Activated T-helper 2 cell treated with anti-CD3 and anti-CD28 coated beads, Interferon-gamma antibody, Interleukin-2, Interleukin-4, amounts not matched to agents 10 μg/mL and 5 μg/mL and 100 μg/mL, durations not matched to agents 14 hours and 24 hours and 36 hours (primary cell): ENCODE measurements around the gene PDGFC. TPM values are rescaled to one million over a fixed set of nuclear protein-coding genes. Genes with fewer than 3 reads are reported as not detected.

ENCODE experiments used
- DNase-seq: peaks from one replicate; pipeline ENCODE4 v3.0.0; 2021; ENCODE audit warnings: low spot score
- H3K27ac Mint-ChIP-seq: one replicate; pipeline ENCODE4 v1.8.0; 2021; ENCODE audit warnings: mixed read lengths
- H3K27me3 Mint-ChIP-seq: one replicate; pipeline ENCODE4 v1.8.0; 2021; ENCODE audit warnings: low read depth, mixed read lengths
- H3K36me3 Mint-ChIP-seq: one replicate; pipeline ENCODE4 v1.8.0; 2021; ENCODE audit warnings: low read depth, mixed read lengths
- H3K4me1 Mint-ChIP-seq: one replicate; pipeline ENCODE4 v1.8.0; 2021; ENCODE audit warnings: low read depth, mixed read lengths
- H3K4me3 Mint-ChIP-seq: one replicate; pipeline ENCODE4 v1.8.0; 2021; ENCODE audit warnings: low read depth, mild to moderate bottlenecking, moderate library complexity, mixed read lengths
- H3K9me3 Mint-ChIP-seq: one replicate; pipeline ENCODE4 v1.8.0; 2021; ENCODE audit warnings: mixed read lengths
- intact Hi-C: fragments of 100-400 bp; cut with micrococcal nuclease; formaldehyde crosslinking; loops from one replicate; pipeline ENCODE4 v1.15.1; 2023
- total RNA-seq: library from RNA; stranded (reverse); gene quantifications from 2 replicates; pipeline ENCODE4 v1.2.3, GENCODE V29; 2022

The PDGFC gene
- total RNA-seq, 1 donor from 2014 or later, result not detected

DNA sequence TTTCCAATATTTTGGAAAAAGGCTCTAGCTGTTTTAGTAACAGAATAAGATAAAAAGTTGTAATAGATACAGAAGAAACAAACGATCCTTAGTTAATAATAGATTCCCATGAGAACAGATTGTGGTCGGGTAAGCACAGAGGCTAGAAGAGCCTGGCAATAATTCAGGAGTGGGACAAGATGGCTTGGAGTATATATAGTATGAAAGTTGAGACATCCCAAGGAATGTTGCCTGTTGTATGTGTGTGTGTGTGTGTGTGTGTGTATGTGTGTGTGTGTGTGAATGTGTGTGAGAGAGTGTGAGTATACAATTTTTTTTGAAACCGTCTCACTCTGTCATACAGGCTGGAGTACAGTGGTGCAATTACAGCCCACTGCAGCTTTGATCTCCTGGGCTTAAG lies 150.7 kb downstream of the PDGFC start:
- Mint-ChIP-seq H3K27me3 (no peaks in the 10 kb centered on the region), H3K4me3 (no peak overlapping the region), H3K27ac (no peak overlapping the region), H3K9me3 (peaks cover 3% of the 10 kb centered on the region), H3K36me3 (no peaks in the 10 kb centered on the region), H3K4me1 (no peaks in the 10 kb centered on the region)
- no peak for DNase-seq
- intact Hi-C loops, result no loop called here

DNA sequence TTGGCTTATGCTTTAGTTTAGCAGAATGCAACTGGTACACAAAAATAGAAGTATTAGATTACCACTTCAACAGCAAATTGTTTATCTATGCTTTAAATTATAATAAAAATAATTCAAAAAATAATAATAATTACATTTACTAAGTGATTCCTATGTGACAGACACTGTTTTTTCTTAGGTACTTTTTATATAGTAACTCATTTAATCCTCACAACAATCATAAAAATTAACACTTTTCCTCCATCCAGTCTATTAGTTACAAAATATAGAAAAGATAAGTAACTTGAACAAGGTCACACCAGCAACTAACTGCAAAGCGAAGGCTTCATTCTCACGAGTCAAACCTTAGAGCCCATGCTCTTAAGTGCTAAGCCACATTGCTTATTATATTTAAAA lies 155.2 kb downstream of the PDGFC start:
- H3K27me3 Mint-ChIP-seq, result no peaks in the 10 kb centered on the region
- no peak overlapping the region for H3K4me3 Mint-ChIP-seq
- peaks cover 3% of the 10 kb centered on the region for H3K9me3 Mint-ChIP-seq
- H3K27ac Mint-ChIP-seq, result no peak overlapping the region
- intact Hi-C loops, result no loop called here
- no peak for DNase-seq
- no peaks in the 10 kb centered on the region for H3K4me1 Mint-ChIP-seq
- H3K36me3 Mint-ChIP-seq, result no peaks in the 10 kb centered on the region

DNA sequence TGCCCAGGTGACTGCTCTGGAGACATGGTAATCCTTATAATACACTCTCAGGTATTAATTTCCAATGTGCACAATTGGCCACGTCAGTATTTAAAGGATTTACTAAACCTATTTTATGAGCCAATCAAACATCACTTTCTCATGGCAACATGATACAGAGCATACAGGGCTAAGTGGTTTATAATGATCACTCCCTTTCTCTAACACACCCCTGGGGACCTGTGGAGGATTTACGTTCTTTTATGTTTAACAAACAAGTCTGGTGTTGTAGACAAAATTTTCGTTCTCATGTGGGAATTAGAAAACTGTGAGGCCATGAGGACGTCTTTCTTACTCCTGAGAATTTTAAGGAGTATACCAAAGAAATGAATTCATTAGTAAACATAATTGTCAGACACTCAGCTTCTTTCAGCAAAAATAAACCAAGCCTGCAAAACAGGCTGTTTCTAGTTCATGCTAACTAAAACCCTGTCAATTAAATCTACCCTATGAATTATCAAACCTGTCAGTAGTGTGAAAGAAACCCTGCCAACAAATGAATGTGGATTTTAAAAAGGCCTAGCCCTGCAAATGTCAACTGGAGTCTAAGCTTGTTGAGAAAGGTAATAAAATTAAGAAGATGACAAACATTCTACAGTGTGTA lies 155.8 kb downstream of the PDGFC start:
- H3K36me3 Mint-ChIP-seq, result no peaks in the 10 kb centered on the region
- DNase-seq, result no peak
- H3K27ac Mint-ChIP-seq, result no peak overlapping the region
- no peaks in the 10 kb centered on the region for H3K27me3 Mint-ChIP-seq
- H3K4me1 Mint-ChIP-seq, result no peaks in the 10 kb centered on the region
- H3K9me3 Mint-ChIP-seq, result peaks cover under 1% of the 10 kb centered on the region
- intact Hi-C loops, result no loop called here
- H3K4me3 Mint-ChIP-seq, result no peak overlapping the region

DNA sequence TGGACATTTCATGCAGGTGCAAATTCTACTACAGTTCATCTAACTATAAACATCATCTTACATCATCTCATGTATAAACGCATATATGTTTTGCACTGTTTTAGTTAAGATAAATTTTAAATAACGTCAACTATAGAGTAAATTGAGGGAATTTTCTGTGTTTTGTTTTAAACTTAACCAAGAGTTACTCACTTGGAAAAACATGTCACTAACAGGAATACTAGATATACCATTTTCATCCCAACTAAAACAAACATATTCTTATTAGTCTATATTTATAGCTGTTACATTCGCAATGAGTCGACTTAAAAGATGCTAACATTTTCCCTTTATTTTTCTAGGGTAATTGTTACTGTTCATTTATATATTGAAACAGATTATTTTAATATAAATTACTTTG lies 159.6 kb downstream of the PDGFC start:
- H3K4me1 Mint-ChIP-seq, result no peaks in the 10 kb centered on the region
- DNase-seq, result no peak
- H3K4me3 Mint-ChIP-seq, result no peak overlapping the region
- H3K27me3 Mint-ChIP-seq, result no peaks in the 10 kb centered on the region
- no peaks in the 10 kb centered on the region for H3K36me3 Mint-ChIP-seq
- no peak overlapping the region for H3K27ac Mint-ChIP-seq
- no peaks in the 10 kb centered on the region for H3K9me3 Mint-ChIP-seq
- intact Hi-C loops, result no loop called here

DNA sequence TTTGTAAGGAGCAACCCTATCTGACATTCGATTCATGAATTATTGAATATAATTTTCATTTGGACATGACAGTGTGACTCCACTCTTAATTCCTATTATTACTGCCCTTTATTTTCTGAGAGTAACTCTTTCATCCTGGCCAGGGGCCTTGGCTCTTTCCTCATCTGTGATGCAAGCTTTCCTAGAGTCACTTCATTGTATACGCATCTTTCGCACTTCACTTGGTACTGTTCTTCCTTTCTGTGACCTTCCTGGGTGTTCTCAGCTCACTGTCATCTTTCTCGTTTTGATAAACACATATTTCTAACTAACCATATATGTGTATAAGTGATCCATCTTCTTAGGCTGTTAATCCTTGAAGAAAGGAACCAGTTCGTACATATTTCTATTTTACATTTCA lies 160.3 kb downstream of the PDGFC start:
- DNase-seq, result no peak
- no peaks in the 10 kb centered on the region for H3K4me1 Mint-ChIP-seq
- H3K36me3 Mint-ChIP-seq, result no peaks in the 10 kb centered on the region
- no peaks in the 10 kb centered on the region for H3K9me3 Mint-ChIP-seq
- intact Hi-C loops, result no loop called here
- H3K4me3 Mint-ChIP-seq, result no peak overlapping the region
- H3K27me3 Mint-ChIP-seq, result no peaks in the 10 kb centered on the region
- no peak overlapping the region for H3K27ac Mint-ChIP-seq

DNA sequence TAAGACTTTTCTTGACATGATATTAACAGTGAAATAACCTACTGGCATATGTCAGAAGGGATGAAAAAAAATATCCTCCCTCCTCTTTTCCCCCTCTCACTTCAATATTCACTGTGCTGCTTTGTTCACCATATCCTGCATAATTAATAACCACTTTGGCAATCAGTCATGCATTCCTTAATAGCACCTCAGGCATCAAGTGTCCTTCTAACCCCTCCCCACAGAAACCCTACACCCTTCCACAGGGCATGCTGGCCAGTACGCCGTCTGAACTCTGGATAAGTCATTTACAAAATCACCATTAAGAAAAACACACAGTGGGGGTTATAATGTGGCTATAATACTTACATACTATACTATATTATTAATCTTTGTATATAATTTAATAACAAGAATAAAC lies 165.9 kb downstream of the PDGFC start:
- intact Hi-C loops, result no loop called here
- H3K4me1 Mint-ChIP-seq, result no peaks in the 10 kb centered on the region
- H3K36me3 Mint-ChIP-seq, result no peaks in the 10 kb centered on the region
- H3K27ac Mint-ChIP-seq, result no peak overlapping the region
- no peak overlapping the region for H3K4me3 Mint-ChIP-seq
- no peaks in the 10 kb centered on the region for H3K9me3 Mint-ChIP-seq
- H3K27me3 Mint-ChIP-seq, result no peaks in the 10 kb centered on the region
- DNase-seq, result no peak

DNA sequence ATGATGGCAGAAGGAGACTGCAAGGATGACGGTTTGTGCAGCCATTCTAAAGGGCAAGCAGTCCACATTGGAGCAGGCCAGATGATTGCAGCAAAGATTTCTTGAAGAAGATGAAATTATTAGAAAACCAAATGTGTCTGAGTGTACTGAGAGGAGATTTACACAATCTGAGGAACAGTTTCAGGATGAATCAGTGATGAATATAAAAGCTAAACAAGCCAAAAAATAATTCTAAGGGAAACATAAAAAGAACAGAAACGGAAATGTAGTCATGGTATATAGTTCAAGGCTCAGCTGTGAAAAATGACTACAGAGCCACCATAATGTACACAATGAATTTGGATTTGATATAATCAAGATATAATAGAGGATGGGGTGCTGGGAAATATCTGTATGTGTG lies 168.5 kb downstream of the PDGFC start:
- Mint-ChIP-seq H3K4me1 (no peaks in the 10 kb centered on the region), H3K9me3 (no peaks in the 10 kb centered on the region), H3K4me3 (no peak overlapping the region), H3K27ac (no peak overlapping the region), H3K27me3 (no peaks in the 10 kb centered on the region), H3K36me3 (no peaks in the 10 kb centered on the region)
- intact Hi-C loops, result no loop called here
- no peak for DNase-seq

DNA sequence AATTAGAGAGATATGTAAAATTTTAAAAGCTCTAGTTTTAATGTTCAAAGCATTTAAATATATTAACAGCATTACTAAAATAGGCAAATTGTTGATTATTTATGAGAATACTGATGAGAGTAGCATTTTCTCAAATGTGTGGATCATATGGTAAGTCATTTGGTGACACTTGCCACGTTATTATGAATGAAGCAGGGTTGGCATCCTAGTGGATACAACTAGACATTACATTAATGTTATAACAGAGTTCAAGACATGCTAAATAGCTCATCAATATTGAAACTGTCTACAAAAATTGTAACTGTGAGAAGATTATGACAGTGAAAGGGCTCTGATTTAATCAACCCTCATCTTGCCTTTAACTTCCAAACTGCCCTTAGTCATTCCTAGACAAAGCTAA lies 171.1 kb downstream of the PDGFC start:
- intact Hi-C loops, result no loop called here
- no peaks in the 10 kb centered on the region for H3K27me3 Mint-ChIP-seq
- no peak overlapping the region for H3K27ac Mint-ChIP-seq
- no peaks in the 10 kb centered on the region for H3K9me3 Mint-ChIP-seq
- DNase-seq, result no peak
- H3K36me3 Mint-ChIP-seq, result no peaks in the 10 kb centered on the region
- no peaks in the 10 kb centered on the region for H3K4me1 Mint-ChIP-seq
- H3K4me3 Mint-ChIP-seq, result no peak overlapping the region

DNA sequence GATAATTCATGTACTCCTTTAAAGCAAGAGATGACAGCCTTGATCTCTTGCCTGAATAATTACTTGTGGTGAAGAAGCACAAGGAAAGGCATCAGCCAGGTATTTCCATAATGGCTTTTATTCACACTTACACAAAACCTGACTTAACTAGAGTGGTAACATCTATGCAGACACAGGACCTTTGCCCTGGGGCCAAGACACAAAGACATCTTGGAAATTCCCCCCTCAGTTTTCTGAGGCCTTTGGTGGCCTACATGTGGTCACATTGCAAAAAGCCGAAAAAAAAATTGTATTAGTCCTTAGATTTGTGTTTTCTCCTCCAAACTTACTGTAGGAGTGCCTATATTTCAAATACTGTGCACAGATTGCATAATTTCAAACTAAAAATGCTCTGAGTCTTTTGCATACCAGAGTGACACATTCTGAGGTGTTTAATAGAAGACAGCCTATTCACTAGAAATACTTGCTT lies 172.4 kb downstream of the PDGFC start:
- Mint-ChIP-seq H3K27me3 (no peaks in the 10 kb centered on the region), H3K4me1 (no peaks in the 10 kb centered on the region), H3K36me3 (no peaks in the 10 kb centered on the region), H3K9me3 (no peaks in the 10 kb centered on the region), H3K27ac (no peak overlapping the region), H3K4me3 (no peak overlapping the region)
- intact Hi-C loops, result no loop called here
- DNase-seq, result no peak

DNA sequence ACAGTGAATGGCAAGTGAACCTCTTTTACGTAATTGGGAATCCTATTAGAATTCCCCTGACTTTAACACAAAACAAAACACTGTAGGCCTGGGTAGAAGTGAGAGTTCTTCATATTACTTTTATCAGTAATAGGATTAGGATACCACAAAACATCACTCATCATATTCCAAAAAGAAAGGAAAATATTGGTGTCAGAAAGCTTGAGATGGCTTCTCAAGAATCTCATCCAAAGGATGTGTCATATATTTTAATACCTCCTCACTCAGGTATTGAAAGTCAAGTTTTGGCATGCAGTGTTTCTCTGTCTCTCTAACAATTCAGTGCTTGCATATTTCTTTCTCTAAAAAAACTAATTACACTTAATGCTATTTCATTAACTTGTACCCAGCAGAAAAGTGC lies 173.2 kb downstream of the PDGFC start:
- no peaks in the 10 kb centered on the region for H3K4me1 Mint-ChIP-seq
- intact Hi-C loops, result no loop called here
- H3K27ac Mint-ChIP-seq, result no peak overlapping the region
- no peak for DNase-seq
- H3K27me3 Mint-ChIP-seq, result no peaks in the 10 kb centered on the region
- no peak overlapping the region for H3K4me3 Mint-ChIP-seq
- H3K9me3 Mint-ChIP-seq, result no peaks in the 10 kb centered on the region
- H3K36me3 Mint-ChIP-seq, result no peaks in the 10 kb centered on the region

DNA sequence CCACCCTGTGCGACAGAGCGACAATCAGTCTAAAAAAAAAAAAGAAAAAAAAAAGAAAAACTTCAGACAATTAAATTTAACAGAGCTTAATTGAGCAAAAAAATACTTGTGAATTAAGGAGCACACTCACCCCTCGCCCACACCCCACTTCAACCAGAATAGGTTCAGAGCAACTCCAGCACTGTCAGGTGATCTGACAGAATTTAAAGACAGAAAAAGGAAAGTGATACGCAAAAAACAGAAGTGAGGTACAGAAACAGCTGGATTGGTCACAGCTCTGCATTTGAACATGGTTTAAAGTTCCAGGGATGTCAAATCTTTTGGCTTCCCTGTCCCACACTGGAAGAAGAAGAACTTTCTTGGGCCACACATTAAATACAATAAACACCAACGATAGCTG lies 174.4 kb downstream of the PDGFC start:
- no peak overlapping the region for H3K4me3 Mint-ChIP-seq
- H3K27ac Mint-ChIP-seq, result no peak overlapping the region
- no peaks in the 10 kb centered on the region for H3K4me1 Mint-ChIP-seq
- H3K36me3 Mint-ChIP-seq, result no peaks in the 10 kb centered on the region
- DNase-seq, result no peak
- no peaks in the 10 kb centered on the region for H3K27me3 Mint-ChIP-seq
- H3K9me3 Mint-ChIP-seq, result no peaks in the 10 kb centered on the region
- intact Hi-C loops, result no loop called here

DNA sequence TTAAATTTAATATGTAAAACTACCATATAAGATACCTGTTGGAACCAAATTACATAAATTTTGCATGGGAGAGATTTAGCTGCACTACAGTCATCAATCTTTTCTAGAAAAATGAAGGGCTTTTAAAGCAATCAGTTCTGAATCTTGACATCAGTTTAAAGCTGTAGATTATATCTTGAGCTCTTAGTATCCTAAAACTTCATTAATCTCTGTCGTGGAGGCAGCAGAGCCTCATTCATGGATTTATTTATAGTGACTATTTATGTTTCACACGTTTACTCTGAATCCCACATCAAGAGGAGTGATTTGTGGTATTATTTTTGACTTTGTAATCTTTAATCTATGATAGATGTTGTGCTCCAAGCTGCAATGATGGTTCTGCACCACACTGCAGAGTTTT lies 175.9 kb downstream of the PDGFC start:
- no peaks in the 10 kb centered on the region for H3K36me3 Mint-ChIP-seq
- H3K9me3 Mint-ChIP-seq, result no peaks in the 10 kb centered on the region
- no peaks in the 10 kb centered on the region for H3K27me3 Mint-ChIP-seq
- H3K4me3 Mint-ChIP-seq, result no peak overlapping the region
- intact Hi-C loops, result no loop called here
- no peak overlapping the region for H3K27ac Mint-ChIP-seq
- no peak for DNase-seq
- H3K4me1 Mint-ChIP-seq, result no peaks in the 10 kb centered on the region

DNA sequence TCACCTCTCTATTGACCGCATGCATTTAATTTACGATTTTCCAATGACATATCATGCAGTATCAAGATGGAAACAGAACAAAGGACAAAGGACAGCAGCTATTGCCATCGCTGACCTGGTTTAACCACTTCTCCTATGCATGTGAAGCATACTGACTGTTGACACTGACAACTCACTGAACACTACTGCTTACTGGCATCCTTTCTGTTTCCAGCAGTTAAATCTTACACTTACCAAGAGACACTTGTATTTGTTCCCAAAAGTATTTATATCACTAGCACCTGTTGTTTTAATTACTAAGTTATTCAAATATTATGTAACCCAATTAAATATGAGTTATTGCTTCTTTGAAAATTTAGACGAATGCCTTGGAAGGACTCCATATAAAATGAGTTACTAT lies 176.7 kb downstream of the PDGFC start:
- no peaks in the 10 kb centered on the region for H3K36me3 Mint-ChIP-seq
- no peaks in the 10 kb centered on the region for H3K4me1 Mint-ChIP-seq
- H3K27ac Mint-ChIP-seq, result no peak overlapping the region
- DNase-seq, result no peak
- H3K4me3 Mint-ChIP-seq, result no peak overlapping the region
- H3K9me3 Mint-ChIP-seq, result no peaks in the 10 kb centered on the region
- no peaks in the 10 kb centered on the region for H3K27me3 Mint-ChIP-seq
- intact Hi-C loops, result no loop called here

DNA sequence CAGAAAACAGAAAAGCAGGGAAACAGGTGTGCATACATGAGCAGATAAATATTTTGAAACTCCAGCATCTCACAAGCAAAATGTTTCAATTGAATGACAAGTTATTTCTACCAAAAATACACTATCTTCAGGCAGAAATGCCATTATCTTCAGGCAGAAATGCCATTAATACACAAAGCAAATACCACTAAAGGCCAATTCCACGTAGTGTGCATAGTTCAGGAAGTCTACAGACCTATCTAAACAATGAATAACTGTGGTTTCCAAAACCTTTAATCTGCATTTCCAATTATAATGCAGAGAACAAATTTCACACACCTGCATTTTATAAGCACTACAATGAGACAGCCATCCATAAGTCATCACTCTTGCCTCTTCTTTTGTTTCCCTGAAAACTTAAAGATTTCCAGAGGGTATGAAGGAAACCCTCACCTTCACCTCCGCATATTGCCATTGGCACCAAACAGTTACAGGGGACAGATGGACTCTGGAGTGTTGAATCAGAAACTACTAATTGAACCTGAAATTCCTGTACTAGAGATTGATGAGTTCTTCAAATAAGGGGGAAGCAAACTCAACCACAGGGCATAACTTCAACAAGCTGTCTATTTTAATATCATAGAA lies 179.0 kb downstream of the PDGFC start:
- Mint-ChIP-seq H3K4me1 (no peaks in the 10 kb centered on the region), H3K4me3 (no peak overlapping the region), H3K36me3 (no peaks in the 10 kb centered on the region), H3K9me3 (no peaks in the 10 kb centered on the region), H3K27ac (no peak overlapping the region), H3K27me3 (no peaks in the 10 kb centered on the region)
- intact Hi-C loops, result no loop called here
- no peak for DNase-seq
